GM23338 (cell line): ENCODE data around the gene MPL. TPM values are rescaled to one million over a fixed set of nuclear protein-coding genes. Genes with fewer than 3 reads are reported as not detected.

Experiments used
- ATAC-seq: fragments of 200-7000 bp; cut with Tn5 transposase; 3 replicates; pipeline ENCODE4 v1.9.1; 2020
- DNase-seq: peaks from one replicate; pipeline ENCODE4 v3.0.0-alpha.2; 2015; ENCODE audit warnings: low spot score
- H2AFZ ChIP-seq: fragments of 200-600 bp; sonication (generic); 2 replicates; pipeline ENCODE4 v1.8.0; 2016; ENCODE audit warnings: antibody characterized with exemption, mild to moderate bottlenecking, moderate library complexity
- H3F3A ChIP-seq: fragments of 200-600 bp; sonication (generic); replicated peaks from 2 replicates; pipeline ENCODE4 v1.8.0; 2017; ENCODE audit warnings: antibody characterized with exemption, mixed run types, low read depth
- H3K27ac ChIP-seq: fragments of 200-600 bp; sonication (generic); 2 replicates; pipeline ENCODE4 v1.6.1; 2016; ENCODE audit warnings: low read depth
- H3K27me3 ChIP-seq: fragments of 200-600 bp; sonication (generic); 2 replicates; pipeline ENCODE4 v1.8.0; 2016; ENCODE audit warnings: mild to moderate bottlenecking, mixed run types, moderate library complexity; ENCODE audit not compliant: insufficient read depth
- H3K36me3 ChIP-seq: fragments of 200-600 bp; sonication (generic); 2 replicates; pipeline ENCODE4 v1.8.0; 2016; ENCODE audit warnings: mild to moderate bottlenecking; ENCODE audit not compliant: insufficient read depth
- H3K4me1 ChIP-seq: fragments of 200-600 bp; sonication (generic); 2 replicates; pipeline ENCODE4 v1.8.0; 2016; ENCODE audit warnings: mild to moderate bottlenecking, moderate library complexity; ENCODE audit not compliant: insufficient read depth
- H3K4me2 ChIP-seq: fragments of 200-600 bp; sonication (generic); 2 replicates; pipeline ENCODE4 v1.7.1; 2017; ENCODE audit warnings: mixed run types
- H3K4me3 ChIP-seq: fragments of 200-600 bp; sonication (generic); 2 replicates; pipeline ENCODE4 v1.6.1; 2016; ENCODE audit warnings: mixed run types
- H3K79me2 ChIP-seq: fragments of 200-600 bp; sonication (generic); replicated peaks from 2 replicates; pipeline ENCODE4 v1.8.0; 2017; ENCODE audit warnings: mild to moderate bottlenecking; ENCODE audit not compliant: insufficient read depth
- H3K9me2 ChIP-seq: fragments of 200-600 bp; sonication (generic); 2 replicates; pipeline ENCODE4 v1.8.0; 2017; ENCODE audit not compliant: insufficient read depth
- H4K20me1 ChIP-seq: fragments of 200-600 bp; sonication (generic); replicated peaks from 2 replicates; pipeline ENCODE4 v1.8.0; 2017; ENCODE audit warnings: mild to moderate bottlenecking; ENCODE audit not compliant: insufficient read depth
- H3K27ac Mint-ChIP-seq: 2 replicates; pipeline ENCODE4 v1.8.0; 2020; ENCODE audit warnings: inconsistent platforms, mild to moderate bottlenecking, moderate library complexity, mixed read lengths
- H3K27me3 Mint-ChIP-seq: 3 replicates; pipeline ENCODE4 v1.8.0; 2022; ENCODE audit warnings: low read depth, mild to moderate bottlenecking, moderate library complexity, mixed read lengths, inconsistent platforms; ENCODE audit not compliant: insufficient read depth, poor library complexity
- H3K36me3 Mint-ChIP-seq: 3 replicates; pipeline ENCODE4 v1.8.0; 2021; ENCODE audit warnings: low read depth, mild to moderate bottlenecking, inconsistent platforms, moderate library complexity, mixed read lengths
- H3K4me1 Mint-ChIP-seq: 3 replicates; pipeline ENCODE4 v1.8.0; 2020; ENCODE audit warnings: mild to moderate bottlenecking, inconsistent platforms, mixed read lengths
- H3K4me3 Mint-ChIP-seq: 3 replicates; pipeline ENCODE4 v1.8.0; 2021; ENCODE audit warnings: moderate library complexity, mild to moderate bottlenecking, inconsistent platforms, mixed read lengths
- H3K9me3 Mint-ChIP-seq: 3 replicates; pipeline ENCODE4 v1.8.0; 2020; ENCODE audit warnings: moderate library complexity, mild to moderate bottlenecking, inconsistent platforms, mixed read lengths
- EZH2 ChIP-seq: fragments of 200-600 bp; sonication (generic); IDR thresholded peaks from one replicate; pipeline ENCODE4 v1.8.0; 2017; ENCODE audit warnings: antibody characterized with exemption, mild to moderate bottlenecking, low read depth; ENCODE audit not compliant: unreplicated experiment
- EZH2phosphoT487 ChIP-seq: fragments of 200-600 bp; sonication (generic); IDR thresholded peaks from one replicate; pipeline ENCODE4 v1.8.1; 2018; ENCODE audit warnings: antibody characterized with exemption; ENCODE audit not compliant: unreplicated experiment
- JUNB ChIP-seq: IDR thresholded peaks from one replicate; pipeline ENCODE4 v1.6.1; 2016; ENCODE audit warnings: antibody characterized with exemption; ENCODE audit not compliant: unreplicated experiment
- NANOG ChIP-seq: IDR thresholded peaks from 2 replicates; pipeline ENCODE4 v1.6.1; 2016; ENCODE audit warnings: antibody characterized with exemption, borderline replicate concordance
- REST ChIP-seq: IDR thresholded peaks from one replicate; pipeline ENCODE4 v1.6.1; 2018; ENCODE audit warnings: antibody characterized with exemption; ENCODE audit not compliant: unreplicated experiment
- ZNF462 ChIP-seq: fragments of 250-450 bp; sonication (Bioruptor Pico); IDR thresholded peaks from 2 replicates; pipeline ENCODE4 v1.5.0; 2020; ENCODE audit warnings: mild to moderate bottlenecking, moderate library complexity
- polyA plus RNA-seq: library from polyadenylated mRNA; unstranded; fragments of >200 nt; fragmentation: Nextera tagmentation; extraction: Ambion mirVana; gene quantifications from 2 replicates; pipeline ENCODE4 v1.2.1, GENCODE V29; 2016
- total RNA-seq: library from RNA; depleted of rRNA; stranded (reverse); fragments of >200 nt; shearing (Covaris generic); gene quantifications from 2 replicates; pipeline ENCODE4 v1.2.3, GENCODE V29; 2014
- TF ChIP-seq, protein P1 (sequence below): IDR thresholded peaks from 2 replicates; pipeline ENCODE4 v1.6.1; 2016; ENCODE audit warnings: antibody characterized with exemption

Gene MPL
- total and polyA plus RNA-seq, 2 experiments from 2014 or later, result not detected

DNA sequence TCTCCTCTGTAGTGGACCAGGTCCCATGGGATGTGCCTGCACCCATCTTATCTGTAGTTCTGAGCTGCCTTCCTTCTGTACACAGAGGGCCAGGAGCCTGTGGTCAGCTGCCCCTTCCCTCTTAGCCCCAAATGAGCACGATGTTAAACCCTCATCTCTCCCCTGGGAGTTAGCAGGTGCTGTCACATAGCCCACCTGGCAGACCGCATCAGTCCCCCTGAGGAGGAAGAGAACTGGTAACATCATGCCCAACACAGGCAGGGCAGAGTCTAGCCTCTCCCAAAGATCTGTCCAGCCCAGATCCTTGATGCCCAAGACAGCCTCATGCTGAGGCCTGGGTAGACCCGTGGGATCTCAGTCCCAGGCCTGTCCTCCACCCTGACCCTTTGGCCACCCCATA is 32.2 kb upstream of the MPL start (continued):
- TF ChIP-seq REST (no peak), JUNB (no peak), NANOG (no peak)

- no peak for ATAC-seq
These were observed 31.5 kb upstream of the MPL start for GRCh38 chr1:43305926-43306687.

DNA sequence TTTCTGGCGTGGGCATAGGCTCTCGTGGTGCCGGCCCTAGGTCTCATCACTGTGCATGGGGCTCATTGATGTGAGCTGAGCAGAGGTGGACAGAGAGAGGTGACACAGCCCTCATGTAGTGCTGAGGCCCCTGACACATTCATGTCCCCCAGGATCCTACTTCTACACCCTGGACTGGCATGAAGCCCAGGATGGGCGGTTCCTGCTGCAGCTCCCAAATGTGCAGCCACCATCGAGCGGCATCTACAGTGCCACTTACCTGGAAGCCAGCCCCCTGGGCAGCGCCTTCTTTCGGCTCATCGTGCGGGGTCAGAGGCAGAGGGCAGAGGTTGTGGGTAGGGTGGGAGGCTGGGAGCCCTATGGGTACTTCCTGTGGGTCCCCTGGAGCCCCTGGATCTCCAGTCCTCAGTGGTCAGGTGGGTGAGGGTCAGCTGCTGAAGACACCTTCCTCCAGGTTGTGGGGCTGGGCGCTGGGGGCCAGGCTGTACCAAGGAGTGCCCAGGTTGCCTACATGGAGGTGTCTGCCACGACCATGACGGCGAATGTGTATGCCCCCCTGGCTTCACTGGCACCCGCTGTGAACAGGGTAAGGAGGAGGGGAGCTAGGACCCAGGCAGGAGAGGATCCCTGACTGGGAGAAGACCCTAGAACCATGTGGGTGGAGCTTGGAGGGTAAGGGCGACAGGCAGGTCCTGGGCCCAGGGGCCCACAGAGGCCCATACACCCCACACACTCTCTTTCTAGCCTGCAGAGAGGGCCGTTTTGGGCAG is 30.7 kb upstream of the MPL start:
- Histone ChIP-seq H3K79me2 (no peaks in the 10 kb centered on the region), H3K27me3 (no peaks in the 10 kb centered on the region), H4K20me1 (no peaks in the 10 kb centered on the region), H2AFZ (no peak overlapping the region), H3K9me2 (no peaks in the 10 kb centered on the region), H3K4me1 (no peaks in the 10 kb centered on the region), H3K4me3 (no peak overlapping the region), H3F3A (no peaks in the 10 kb centered on the region), H3K4me2 (no peak overlapping the region), H3K36me3 (no peaks in the 10 kb centered on the region), H3K27ac (no peak overlapping the region)
- H3K4me3 Mint-ChIP-seq, result no peak overlapping the region
- H3K4me1 Mint-ChIP-seq, result peaks cover 9% of the 10 kb centered on the region
- ATAC-seq (no peak), DNase-seq (no peak)
- H3K27ac Mint-ChIP-seq, result no peak overlapping the region
- H3K9me3 Mint-ChIP-seq, result no peaks in the 10 kb centered on the region
- peaks cover 15% of the 10 kb centered on the region for H3K27me3 Mint-ChIP-seq
- no peaks in the 10 kb centered on the region; the same call in 2 of the 3 replicates for H3K36me3 Mint-ChIP-seq
- TF ChIP-seq, protein P1, sequence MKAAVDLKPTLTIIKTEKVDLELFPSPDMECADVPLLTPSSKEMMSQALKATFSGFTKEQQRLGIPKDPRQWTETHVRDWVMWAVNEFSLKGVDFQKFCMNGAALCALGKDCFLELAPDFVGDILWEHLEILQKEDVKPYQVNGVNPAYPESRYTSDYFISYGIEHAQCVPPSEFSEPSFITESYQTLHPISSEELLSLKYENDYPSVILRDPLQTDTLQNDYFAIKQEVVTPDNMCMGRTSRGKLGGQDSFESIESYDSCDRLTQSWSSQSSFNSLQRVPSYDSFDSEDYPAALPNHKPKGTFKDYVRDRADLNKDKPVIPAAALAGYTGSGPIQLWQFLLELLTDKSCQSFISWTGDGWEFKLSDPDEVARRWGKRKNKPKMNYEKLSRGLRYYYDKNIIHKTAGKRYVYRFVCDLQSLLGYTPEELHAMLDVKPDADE, result no peak
- TF ChIP-seq EZH2 (no peak), NANOG (no peak), ZNF462 (no peak)

More at GRCh38 chr1:43305926-43306687, 31.5 kb upstream of the MPL start:
- no peaks in the 10 kb centered on the region; the same call in 2 of the 3 replicates for H3K36me3 Mint-ChIP-seq
- H3K27ac Mint-ChIP-seq, result no peak overlapping the region
- Histone ChIP-seq H3F3A (no peaks in the 10 kb centered on the region), H3K27me3 (no peaks in the 10 kb centered on the region), H3K27ac (no peak overlapping the region), H3K4me1 (no peaks in the 10 kb centered on the region), H4K20me1 (no peaks in the 10 kb centered on the region), H2AFZ (no peak overlapping the region), H3K4me2 (no peak overlapping the region), H3K9me2 (no peaks in the 10 kb centered on the region), H3K79me2 (no peaks in the 10 kb centered on the region), H3K36me3 (no peaks in the 10 kb centered on the region), H3K4me3 (no peak overlapping the region)
- H3K9me3 Mint-ChIP-seq, result no peaks in the 10 kb centered on the region
- peaks cover 19% of the 10 kb centered on the region for H3K27me3 Mint-ChIP-seq
- TF ChIP-seq JUNB, result no peak
- no peak for TF ChIP-seq EZH2phosphoT487
- DNase-seq, result no peak
- peaks cover 9% of the 10 kb centered on the region for H3K4me1 Mint-ChIP-seq
- no peak overlapping the region; the same call in 2 of the 3 replicates for H3K4me3 Mint-ChIP-seq
